Type B pancreatic cell (in vitro differentiated cells): ENCODE results near the gene KRTAP4-3. TPM values are rescaled to one million over a fixed set of nuclear protein-coding genes. Genes with fewer than 3 reads are reported as not detected.

ENCODE experiments used
- total RNA-seq: library from RNA; stranded (reverse); gene quantifications from 2 replicates; pipeline ENCODE4 v1.2.1, GENCODE V29; 2021; ENCODE audit warnings: low replicate concordance

KRTAP4-3 gene
- total RNA-seq, 1 donor from 2014 or later: not detected

Other genes starting within 250 kb of the KRTAP4-3 start
- 49.7 and 464 TPM in 2 replicates for gene KRT23, start 230.6 kb downstream of the KRTAP4-3 start, total RNA-seq
- 0.70 and 1.0 TPM in 2 replicates for gene KRT39, start 201.3 kb downstream of the KRTAP4-3 start, total RNA-seq
- 2.3 and 5.5 TPM in 2 replicates for gene KRT40, start 183.9 kb downstream of the KRTAP4-3 start, total RNA-seq
- not detected in 2 replicates for gene KRTAP3-3, start 174.1 kb downstream of the KRTAP4-3 start, total RNA-seq
- gene KRTAP3-2, start 168.3 kb downstream of the KRTAP4-3 start, total RNA-seq: not detected in 2 replicates
- gene KRTAP3-1, start 159.1 kb downstream of the KRTAP4-3 start, total RNA-seq: 1.7 TPM in 1 of 2 replicates, not detected in the other
- not detected in 2 replicates for gene KRTAP1-5, start 141.0 kb downstream of the KRTAP4-3 start, total RNA-seq
- gene KRTAP1-4, start 138.0 kb downstream of the KRTAP4-3 start, total RNA-seq: not detected in 2 replicates
- gene KRTAP1-3, start 133.3 kb downstream of the KRTAP4-3 start, total RNA-seq: not detected in 2 replicates
- gene KRTAP1-1, start 126.8 kb downstream of the KRTAP4-3 start, total RNA-seq: not detected in 2 replicates
- gene KRTAP2-1, start 120.9 kb downstream of the KRTAP4-3 start, total RNA-seq: not detected in 2 replicates
- not detected in 2 replicates for gene KRTAP2-2, start 113.0 kb downstream of the KRTAP4-3 start, total RNA-seq
- 0.98 TPM in 1 of 2 replicates, not detected in the other for gene KRTAP2-3, start 108.1 kb downstream of the KRTAP4-3 start, total RNA-seq
- gene KRTAP2-4, start 102.3 kb downstream of the KRTAP4-3 start, total RNA-seq: not detected in 2 replicates
- gene KRTAP4-7, start 84.1 kb downstream of the KRTAP4-3 start, total RNA-seq: not detected in 2 replicates
- not detected in 2 replicates for gene KRTAP4-8, start 70.1 kb downstream of the KRTAP4-3 start, total RNA-seq
- gene KRTAP4-16, start 66.0 kb downstream of the KRTAP4-3 start, total RNA-seq: not detected in 2 replicates
- gene KRTAP4-9, start 62.8 kb downstream of the KRTAP4-3 start, total RNA-seq: not detected in 2 replicates
- not detected in 2 replicates for gene KRTAP4-11, start 49.8 kb downstream of the KRTAP4-3 start, total RNA-seq
- gene KRTAP4-12, start 44.0 kb downstream of the KRTAP4-3 start, total RNA-seq: not detected in 2 replicates
- gene KRTAP4-6, start 27.7 kb downstream of the KRTAP4-3 start, total RNA-seq: not detected in 2 replicates
- gene KRTAP4-5, start 18.4 kb downstream of the KRTAP4-3 start, total RNA-seq: not detected in 2 replicates
- not detected in 2 replicates for gene KRTAP4-4, start 7.5 kb downstream of the KRTAP4-3 start, total RNA-seq
- gene KRTAP4-2, start 10.0 kb upstream of the KRTAP4-3 start, total RNA-seq: not detected in 2 replicates
- gene KRTAP4-1, start 16.7 kb upstream of the KRTAP4-3 start, total RNA-seq: not detected in 2 replicates
- gene KRTAP9-1, start 21.7 kb upstream of the KRTAP4-3 start, total RNA-seq: not detected in 2 replicates
- gene KRTAP9-2, start 58.4 kb upstream of the KRTAP4-3 start, total RNA-seq: not detected in 2 replicates
- gene KRTAP9-3, start 64.2 kb upstream of the KRTAP4-3 start, total RNA-seq: not detected in 2 replicates
- not detected in 2 replicates for gene KRTAP9-8, start 69.8 kb upstream of the KRTAP4-3 start, total RNA-seq
- gene KRTAP9-4, start 81.5 kb upstream of the KRTAP4-3 start, total RNA-seq: not detected in 2 replicates
- gene KRTAP9-9, start 87.2 kb upstream of the KRTAP4-3 start, total RNA-seq: not detected in 2 replicates
- not detected in 2 replicates for gene KRTAP9-6, start 97.2 kb upstream of the KRTAP4-3 start, total RNA-seq
- not detected in 2 replicates for gene KRTAP9-7, start 107.5 kb upstream of the KRTAP4-3 start, total RNA-seq
- gene KRTAP29-1, start 134.6 kb upstream of the KRTAP4-3 start, total RNA-seq: not detected in 2 replicates
- not detected in 2 replicates for gene KRTAP16-1, start 141.1 kb upstream of the KRTAP4-3 start, total RNA-seq
- gene KRTAP17-1, start 147.5 kb upstream of the KRTAP4-3 start, total RNA-seq: not detected in 2 replicates
- 0.24 and 1.9 TPM in 2 replicates for gene KRT33A, start 182.6 kb upstream of the KRTAP4-3 start, total RNA-seq
- gene KRT33B, start 201.6 kb upstream of the KRTAP4-3 start, total RNA-seq: not detected in 2 replicates
- not detected in 2 replicates for gene KRT34, start 214.1 kb upstream of the KRTAP4-3 start, total RNA-seq
- 0.79 TPM in 1 of 2 replicates, not detected in the other for gene KRT31, start 229.4 kb upstream of the KRTAP4-3 start, total RNA-seq